GM19043 (cell line): ENCODE data around the gene DYNC1H1.

ENCODE experiments used
- ATAC-seq: cut with Tn5 transposase; IDR thresholded peaks from one replicate; pipeline ENCODE4 v1.9.1; 2021; ENCODE audit warnings: low read depth; ENCODE audit not compliant: unreplicated experiment

DYNC1H1 gene

DNA sequence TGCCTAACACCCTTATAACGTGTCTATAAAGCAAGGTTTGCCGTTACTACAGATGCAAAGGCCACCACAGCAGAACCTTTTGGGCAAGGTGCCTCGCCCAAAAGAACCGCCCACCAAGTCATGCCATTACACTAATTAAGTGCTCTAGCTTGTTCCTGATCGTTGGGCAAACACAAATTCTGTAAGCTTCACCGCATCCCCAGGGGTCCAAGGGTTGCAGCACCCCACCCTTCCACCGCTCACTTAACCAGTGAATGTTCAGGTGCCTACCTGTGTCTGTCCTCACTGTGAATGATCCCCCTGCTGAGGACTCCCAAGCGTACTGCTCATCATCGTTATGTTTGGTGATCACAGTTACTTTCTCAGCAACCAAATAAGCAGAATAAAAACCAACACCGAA lies 121.1 kb downstream of the DYNC1H1 start:
- no peak for ATAC-seq

DNA sequence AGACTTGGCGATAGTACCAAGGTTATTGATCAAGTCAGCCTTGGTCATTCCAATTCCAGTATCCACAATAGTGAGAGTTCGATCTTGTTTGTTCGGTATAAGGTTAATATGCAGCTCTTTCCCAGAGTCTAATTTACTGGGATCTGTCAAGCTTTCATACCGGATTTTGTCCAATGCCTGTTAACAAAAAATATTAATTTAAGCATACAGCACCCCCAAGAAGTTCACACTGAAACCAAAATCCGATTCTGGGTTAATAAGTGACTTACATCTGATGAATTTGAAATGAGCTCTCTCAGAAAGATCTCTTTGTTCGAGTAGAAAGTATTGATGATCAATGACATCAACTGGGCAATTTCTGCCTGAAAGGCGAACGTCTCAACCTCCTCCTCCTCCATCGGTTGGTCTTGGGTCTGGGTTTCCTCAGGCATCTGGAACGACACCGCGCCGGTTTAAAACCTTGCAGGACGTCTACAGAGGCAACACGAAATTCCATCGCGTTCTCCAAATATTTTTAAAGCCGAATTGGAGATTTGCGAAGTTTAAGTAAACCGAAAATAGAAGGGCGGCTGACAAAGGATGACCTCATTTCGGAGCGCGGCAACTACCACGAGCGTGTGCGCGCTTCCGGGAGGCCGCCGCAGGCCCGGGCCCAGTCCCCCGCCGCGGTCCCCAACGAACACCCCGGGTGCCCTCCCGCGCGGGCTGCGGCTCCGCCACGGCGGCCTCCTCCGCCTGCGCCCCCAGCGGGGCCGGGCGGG lies 121.8 kb downstream of the DYNC1H1 start:
- ATAC-seq: peak; percentile 22

DNA sequence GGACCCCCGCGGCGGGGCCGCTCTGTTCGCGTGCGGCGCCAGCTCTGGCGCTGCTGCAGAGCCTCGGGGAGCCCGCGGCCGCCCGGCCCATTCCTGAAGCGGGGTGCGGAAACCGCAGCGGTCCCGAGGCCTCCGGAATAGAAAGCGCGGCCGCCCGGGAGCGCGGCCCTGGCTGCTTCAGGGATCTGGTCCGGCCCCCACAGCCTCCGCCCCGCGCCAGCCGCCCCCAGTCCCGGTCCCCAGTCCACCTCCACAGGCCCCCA lies 122.3 kb downstream of the DYNC1H1 start:
- ATAC-seq: peak; percentile 2

DNA sequence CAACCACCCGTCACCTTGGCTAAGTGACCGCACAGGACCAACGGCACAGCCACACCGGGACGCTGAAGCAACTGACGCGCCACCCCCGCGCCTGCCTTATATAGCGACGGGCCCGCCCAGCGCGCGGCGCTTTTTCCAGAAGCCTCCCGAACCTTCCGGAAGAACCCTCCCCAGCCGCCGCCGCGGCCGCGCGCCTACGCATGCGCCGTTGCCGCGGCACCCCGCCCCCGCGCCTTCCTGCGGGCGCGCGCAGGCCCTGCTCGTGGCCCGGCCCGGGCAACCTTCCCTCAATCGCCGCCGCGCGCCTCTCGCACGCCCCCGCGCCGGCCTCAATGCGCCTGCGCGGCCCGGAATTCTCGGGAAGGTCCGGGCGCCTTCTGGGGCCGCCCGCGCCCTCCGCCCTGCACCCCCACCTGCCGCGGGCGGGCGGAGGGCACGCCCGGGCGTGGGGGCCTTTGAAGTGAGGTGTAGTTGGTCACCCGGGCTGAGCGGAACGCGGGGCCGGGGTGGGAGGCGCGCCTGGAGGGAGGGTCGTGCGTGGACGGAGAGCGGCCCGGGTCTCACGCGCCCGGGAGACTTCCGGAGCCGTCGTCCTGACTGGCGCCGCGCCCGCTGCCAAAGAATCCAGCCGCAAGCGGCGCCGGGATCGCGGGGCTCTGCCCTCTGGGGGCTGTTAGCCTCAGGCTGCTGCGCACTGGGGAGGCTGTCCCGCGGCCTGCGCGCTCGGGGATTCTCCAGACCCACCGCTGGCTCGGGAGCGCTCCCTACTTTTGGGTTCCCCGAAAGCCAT lies 122.8 kb downstream of the DYNC1H1 start, which contains the start of gene HSP90AA1:
Gene HSP90AA1, minus strand, starts transcription at position 73 of the 790 bp plus-strand sequence. CDS start 666 bp downstream, outside the sequence.
- ATAC-seq: peak; percentile 57

DNA sequence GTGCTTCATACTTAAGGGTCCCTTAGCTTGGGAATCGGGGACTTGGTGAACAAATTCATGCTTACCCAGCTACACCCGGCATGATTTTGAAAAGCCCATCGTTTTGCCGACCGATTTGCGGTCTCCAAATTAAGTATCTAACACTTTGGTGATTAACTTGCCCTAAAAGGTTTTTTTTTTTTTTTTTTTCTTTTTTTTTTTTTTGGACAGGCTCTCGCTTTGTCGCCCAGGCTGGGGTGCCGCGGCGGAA lies 123.3 kb downstream of the DYNC1H1 start:
- no peak for ATAC-seq

DNA sequence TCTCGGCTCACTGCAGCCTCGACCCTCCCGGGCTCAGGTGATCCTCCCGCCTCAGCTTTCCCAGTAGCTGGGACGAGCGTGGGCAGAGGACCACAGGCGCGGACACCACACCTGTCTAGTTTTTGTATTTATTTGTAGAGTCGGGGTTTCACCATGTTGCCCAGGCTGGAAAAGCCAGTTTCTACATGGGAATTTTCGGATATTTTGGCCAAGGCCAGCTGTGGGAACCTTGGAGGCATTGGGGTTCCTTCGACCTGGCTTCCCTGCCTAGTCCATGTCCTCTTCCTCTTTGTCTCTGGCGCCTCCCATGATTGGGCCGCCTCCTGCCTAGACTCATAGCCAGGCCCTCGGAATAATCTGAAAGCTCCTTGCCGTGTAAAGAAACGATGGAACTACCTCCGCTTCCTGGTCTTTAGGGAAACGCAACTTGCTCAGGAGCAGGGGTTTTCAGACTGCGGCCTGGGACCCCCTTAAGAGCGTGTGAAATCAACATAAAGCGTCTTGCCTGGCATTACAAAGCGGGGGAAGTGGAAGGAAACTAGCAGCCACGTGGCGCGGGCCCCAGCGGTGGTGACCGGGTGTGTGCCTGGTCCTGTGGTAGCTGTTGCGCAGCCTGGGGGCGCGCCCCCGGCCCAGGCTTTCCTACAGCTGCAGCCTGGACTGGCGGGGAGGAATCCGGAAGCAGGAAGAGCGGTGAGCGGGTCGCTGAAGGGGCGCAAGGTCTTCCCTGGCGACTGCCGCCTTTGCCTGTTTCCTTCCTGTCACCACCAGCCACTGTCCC lies 123.8 kb downstream of the DYNC1H1 start:
- no peak for ATAC-seq

DNA sequence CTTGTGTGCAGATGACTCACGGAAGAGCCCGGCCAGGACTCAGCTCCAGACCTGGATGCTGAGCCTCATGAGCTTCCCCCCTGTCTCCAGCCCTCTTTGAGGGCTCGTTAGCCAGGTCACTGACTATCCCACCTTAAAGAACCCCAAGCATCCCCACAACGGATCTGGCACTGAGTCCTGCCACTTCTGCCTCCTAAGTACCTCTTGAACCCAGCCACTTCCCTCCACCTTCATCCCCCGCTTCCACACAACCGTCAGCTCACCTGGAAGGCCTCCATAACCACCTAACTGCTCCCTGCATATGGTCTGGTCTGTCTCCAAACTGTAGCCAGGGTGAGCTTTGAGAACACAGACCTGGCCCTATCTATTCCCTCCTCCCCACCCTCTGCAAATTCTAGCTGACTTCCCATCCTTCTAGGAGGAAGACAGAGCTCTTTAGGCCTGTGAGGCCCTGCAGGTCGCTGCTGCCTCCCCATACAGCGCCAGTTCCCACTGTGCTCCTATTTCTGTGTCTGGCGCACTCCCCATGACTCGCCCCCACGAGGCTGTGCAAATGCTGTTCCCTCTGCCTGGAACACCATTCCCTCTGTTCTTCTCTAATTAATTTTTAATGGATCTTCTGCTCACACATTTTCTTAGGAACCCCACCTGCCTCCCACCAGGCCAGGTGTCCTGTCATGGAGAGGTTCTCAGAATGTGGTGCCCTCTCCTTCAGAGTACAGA lies 125.4 kb downstream of the DYNC1H1 start:
- ATAC-seq: no peak

DNA sequence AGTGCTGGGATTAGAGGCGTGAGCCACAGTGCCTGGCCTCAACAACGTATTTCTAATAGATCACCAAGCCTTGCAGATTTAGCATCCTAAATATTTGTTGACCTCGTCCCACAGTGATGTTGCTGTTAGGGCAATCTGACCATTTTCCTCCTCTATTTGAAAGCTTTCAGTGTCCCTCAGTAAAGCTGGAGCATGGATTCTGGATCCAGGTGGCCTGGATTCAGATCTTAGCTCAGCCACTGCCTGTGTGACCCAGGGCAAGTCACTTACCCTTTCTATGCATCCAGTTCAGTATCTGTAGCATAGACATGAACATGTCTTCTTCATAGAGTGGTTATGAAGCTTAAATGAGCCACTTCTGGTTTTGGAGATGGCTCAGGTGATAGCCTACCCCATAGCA lies 126.3 kb downstream of the DYNC1H1 start:
- ATAC-seq: no peak

DNA sequence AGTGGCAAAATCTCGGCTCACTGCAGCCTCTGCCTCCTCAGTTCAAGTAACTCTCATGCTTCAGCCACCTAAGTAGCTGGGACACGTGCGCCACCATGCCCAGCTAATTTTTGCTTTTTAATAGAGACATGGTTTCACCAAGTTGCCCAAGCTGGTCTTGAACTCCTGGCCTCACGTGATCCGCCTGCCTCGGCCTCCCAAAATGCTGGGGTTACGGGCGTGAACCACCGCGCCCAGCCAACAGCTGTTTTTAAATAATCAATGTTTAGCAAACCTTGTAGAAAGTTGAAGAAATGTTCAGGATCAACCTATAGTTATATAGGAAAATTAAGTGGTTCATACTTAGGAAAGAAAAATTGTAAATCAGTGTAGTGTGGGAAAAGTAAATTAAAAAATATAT lies 128.4 kb downstream of the DYNC1H1 start:
- no peak for ATAC-seq

DNA sequence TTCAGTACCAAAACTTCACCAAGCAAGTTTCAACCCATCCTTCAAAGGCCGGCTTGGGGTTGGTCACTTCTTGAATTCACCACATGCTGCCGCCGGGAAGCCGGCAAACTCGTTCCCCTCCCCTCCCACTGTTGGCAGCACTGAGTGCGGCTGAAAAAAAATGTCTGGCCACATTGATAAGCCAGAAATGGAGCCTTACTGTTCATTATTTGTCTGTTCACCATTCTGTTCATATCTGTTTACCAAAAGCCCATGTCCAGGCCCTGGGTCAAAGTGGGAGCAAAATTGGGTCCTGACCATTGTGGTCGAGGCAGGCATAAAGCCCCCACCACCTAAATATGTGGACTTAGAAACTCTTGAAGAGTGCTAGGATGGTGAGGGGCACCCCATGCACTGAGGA lies 129.7 kb downstream of the DYNC1H1 start:
- no peak for ATAC-seq

DNA sequence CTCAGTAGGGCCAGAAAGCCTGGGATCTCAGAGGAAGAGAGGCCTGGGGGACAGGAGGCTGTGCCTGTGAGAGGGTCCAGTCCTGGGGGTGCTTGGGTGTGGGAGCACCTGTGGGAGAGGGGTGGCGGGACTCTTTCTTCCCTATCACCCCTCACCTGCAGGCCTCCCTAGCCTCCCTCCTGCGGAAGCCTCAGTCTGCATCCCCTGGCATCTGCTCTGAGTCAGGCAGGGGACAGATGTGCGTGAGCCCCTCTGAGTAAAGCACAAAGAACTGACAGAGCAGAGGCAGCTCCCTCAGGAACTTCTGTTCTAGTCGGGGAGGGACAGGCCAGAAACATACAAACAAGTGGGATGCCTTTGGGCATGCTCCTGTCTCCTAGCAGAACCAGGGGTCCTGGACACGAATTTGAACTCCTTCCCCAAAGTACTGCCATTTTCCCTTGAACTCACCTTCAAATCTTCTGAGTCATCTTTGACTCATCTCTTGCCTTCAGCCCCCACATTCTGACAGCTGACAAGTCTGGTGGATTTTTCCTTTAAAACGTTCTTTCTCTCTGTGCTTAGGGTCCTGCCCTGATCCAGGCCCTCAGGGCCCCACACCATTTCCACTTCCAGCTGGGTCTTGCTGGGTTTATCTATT lies 131.0 kb downstream of the DYNC1H1 start:
- ATAC-seq: no peak

DNA sequence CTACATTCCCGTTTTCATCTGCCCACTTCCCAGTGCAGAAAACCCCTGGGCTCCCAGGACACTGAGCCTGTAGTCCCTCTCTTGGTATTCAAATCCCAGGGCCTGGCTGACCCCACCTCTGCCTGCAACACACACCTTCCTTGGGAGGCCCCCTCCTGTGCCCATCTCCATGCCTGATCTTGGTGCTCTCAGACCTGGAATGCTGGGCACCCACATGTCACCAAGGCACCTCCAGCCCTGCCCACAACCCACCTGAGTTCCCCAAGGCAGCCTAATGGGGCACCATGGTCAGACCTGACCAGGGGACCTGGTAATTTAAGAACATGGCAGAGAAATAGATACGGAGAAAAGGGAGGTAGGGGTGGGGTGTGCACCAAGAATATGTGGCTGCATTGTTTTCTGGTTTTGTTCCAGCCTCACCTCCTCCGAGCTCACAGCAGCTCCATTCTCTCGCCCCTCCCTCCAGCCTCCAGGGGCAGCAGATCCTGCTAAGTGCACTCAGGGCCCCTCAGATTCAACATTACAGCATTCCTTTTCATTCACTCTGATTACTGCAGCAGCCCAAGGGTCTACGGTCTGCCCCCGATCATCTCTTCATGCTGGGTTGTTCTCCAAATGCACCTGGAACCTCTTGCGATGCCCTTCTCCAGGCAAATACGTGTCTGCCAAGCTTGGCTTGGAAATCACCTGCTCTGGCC lies 131.6 kb downstream of the DYNC1H1 start:
- no peak for ATAC-seq

DNA sequence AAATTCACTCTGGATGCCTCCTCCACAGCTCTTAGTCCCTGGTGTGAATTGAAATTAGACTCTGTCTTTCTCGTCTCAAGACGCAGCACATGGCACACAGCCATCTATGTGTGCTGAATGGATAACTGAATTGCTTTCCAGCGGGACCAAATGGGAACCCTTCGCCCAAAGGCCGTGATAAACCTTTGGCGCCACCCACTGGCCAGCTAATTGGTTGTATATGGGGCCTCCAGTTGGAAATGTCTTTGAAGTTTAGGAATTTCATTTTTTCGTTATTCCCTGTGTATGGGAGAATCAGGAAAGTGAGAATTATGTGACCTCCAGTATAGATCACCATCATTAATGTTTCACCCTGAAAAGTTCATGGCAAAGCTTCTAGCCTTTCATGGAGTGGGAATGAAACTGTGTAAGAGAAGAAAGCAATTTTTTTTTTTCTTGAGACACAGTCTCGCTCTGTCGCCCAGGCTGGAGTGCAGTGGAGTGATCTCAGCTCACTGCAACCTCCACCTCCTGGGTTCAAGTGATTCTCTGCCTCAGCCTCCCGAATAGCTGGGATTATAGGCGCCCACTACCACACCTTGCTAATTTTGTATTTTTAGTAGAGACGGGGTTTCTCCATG lies 132.3 kb downstream of the DYNC1H1 start:
- no peak for ATAC-seq

DNA sequence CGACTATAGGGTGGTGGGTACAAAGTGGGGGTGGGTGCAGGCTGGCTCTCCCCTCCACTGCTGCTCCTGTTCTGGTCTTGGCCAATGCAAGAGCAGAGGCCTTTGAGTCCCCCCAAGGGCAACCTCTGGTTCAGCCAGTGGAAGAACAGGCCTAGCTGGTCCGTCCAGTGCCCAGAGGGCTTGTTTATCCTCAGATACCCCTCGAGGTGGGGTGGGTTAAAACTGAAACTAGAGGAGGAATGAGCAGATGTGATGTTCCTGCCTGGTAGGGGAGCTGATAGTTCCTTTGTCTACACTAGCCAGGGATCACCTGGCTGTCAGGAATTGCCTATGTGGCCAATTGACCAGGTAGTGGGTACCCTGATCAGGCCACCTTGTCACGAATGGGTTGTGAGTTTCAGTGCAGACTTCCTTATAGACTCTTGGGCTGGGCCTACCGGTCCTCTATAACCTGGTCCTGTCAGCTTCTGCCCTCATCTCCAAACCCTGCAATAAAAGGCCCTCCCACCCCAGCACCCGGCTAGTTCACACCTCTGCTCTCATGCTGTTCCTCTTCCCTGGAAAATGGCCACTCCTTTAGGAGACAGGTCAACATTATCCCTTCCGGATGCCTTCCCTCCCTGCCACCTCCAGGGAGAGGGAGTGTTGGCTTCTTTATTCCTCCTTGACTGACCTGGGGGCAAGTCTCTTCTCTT lies 133.2 kb downstream of the DYNC1H1 start:
- ATAC-seq: no peak

DNA sequence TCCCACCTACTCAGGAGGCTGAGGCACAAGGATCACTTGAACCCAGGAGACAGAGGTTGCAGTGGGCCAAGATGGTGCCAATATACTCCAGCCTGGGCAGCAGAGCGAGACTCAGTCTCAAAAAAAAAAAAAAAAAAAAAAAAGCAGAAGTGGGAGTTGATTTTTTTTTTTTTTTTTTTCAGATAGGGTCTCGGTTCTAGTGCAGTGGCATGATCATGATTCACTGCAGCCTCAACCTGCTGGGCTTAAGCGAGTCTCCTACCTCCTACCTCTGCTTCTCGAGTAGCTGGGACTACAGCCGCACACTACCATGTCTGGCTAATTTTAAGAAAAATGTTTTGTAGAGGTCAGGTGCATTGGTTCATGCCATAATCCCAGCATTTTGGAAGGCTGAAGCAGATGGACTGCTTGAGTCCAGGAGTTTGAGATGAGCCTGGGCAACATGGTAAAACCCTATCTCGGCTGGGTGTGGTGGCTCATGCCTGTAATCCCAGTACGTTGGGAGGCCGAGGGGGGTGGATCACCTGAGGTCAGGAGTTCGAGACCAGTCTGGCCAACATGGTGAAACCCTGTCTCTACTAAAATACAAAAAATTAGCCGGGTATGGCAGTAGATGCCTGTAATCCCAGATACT lies 138.8 kb downstream of the DYNC1H1 start:
- peak; percentile 81 for ATAC-seq

DNA sequence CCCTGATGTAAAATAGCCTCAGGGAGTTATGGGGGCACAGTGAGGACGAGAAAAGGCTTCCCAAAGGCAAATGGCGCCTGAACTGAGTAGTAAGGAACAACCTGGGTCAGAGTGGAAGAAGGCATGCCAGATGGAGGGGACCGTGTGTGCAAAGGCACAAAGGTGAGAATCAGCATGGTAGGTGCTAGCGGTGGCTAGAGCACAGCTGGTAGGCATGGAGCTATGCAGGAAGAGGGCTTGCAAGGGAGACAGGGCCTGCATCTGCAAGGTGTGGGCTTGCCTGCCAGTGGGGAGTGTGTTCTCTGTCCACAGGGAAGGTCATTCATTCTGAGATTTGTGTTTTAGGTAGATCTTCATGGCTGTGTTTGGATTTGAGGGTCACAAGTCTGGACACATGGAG lies 141.0 kb downstream of the DYNC1H1 start:
- no peak for ATAC-seq
